Osteocyte (in vitro differentiated cells): ENCODE results near the gene ANGPT4. TPM values are rescaled to one million over a fixed set of nuclear protein-coding genes. Genes with fewer than 3 reads are reported as not detected.
A peak's percentile ranks its signal among the peaks of the same experiment; 100 is the strongest.

Experiments used
- DNase-seq: peaks from one replicate; pipeline ENCODE4 v3.0.0; 2021; ENCODE audit warnings: mixed read lengths; ENCODE audit not compliant: unreplicated experiment; ENCODE audit errors: extremely low spot score
- H3K27ac Mint-ChIP-seq: one replicate; pipeline ENCODE4 v1.8.0; 2021; ENCODE audit warnings: mild to moderate bottlenecking, mixed read lengths; ENCODE audit not compliant: unreplicated experiment
- H3K27me3 Mint-ChIP-seq: one replicate; pipeline ENCODE4 v1.8.0; 2021; ENCODE audit warnings: mixed read lengths; ENCODE audit not compliant: unreplicated experiment
- H3K36me3 Mint-ChIP-seq: one replicate; pipeline ENCODE4 v1.8.0; 2021; ENCODE audit warnings: mixed read lengths; ENCODE audit not compliant: unreplicated experiment
- H3K4me1 Mint-ChIP-seq: one replicate; pipeline ENCODE4 v1.8.0; 2021; ENCODE audit warnings: mixed read lengths; ENCODE audit not compliant: unreplicated experiment
- H3K4me3 Mint-ChIP-seq: one replicate; pipeline ENCODE4 v1.8.0; 2021; ENCODE audit warnings: mild to moderate bottlenecking, moderate library complexity, mixed read lengths; ENCODE audit not compliant: unreplicated experiment
- H3K9me3 Mint-ChIP-seq: one replicate; pipeline ENCODE4 v1.8.0; 2021; ENCODE audit warnings: mixed read lengths; ENCODE audit not compliant: unreplicated experiment
- CTCF ChIP-seq: fragments of 200-600 bp; sonication (generic); IDR thresholded peaks from 2 replicates; pipeline ENCODE4 v1.5.0; 2021; ENCODE audit warnings: antibody characterized with exemption, mild to moderate bottlenecking, moderate library complexity
- total RNA-seq: library from RNA; stranded (reverse); gene quantifications from 2 replicates; pipeline ENCODE4 v1.2.1, GENCODE V29; 2021

The ANGPT4 gene
- total RNA-seq, 1 donor from 2014 or later: not detected

GRCh38 chr20:846894-847278 lies 69.2 kb downstream of the ANGPT4 start:
- H3K27me3 Mint-ChIP-seq: no peaks in the 10 kb centered on the region
- H3K4me1 Mint-ChIP-seq: peaks cover 4% of the 10 kb centered on the region
- no peak overlapping the region for H3K4me3 Mint-ChIP-seq
- H3K9me3 Mint-ChIP-seq: no peaks in the 10 kb centered on the region
- H3K36me3 Mint-ChIP-seq: no peaks in the 10 kb centered on the region
- no peak overlapping the region for H3K27ac Mint-ChIP-seq
- no peak for TF ChIP-seq CTCF
- DNase-seq: no peak

GRCh38 chr20:845941-846893 lies 69.9 kb downstream of the ANGPT4 start:
- H3K4me1 Mint-ChIP-seq: peaks cover 6% of the 10 kb centered on the region
- H3K9me3 Mint-ChIP-seq: no peaks in the 10 kb centered on the region
- no peak for DNase-seq
- no peak for TF ChIP-seq CTCF
- H3K4me3 Mint-ChIP-seq: peak overlapping the region; percentile 32
- no peaks in the 10 kb centered on the region for H3K36me3 Mint-ChIP-seq
- no peak overlapping the region for H3K27ac Mint-ChIP-seq
- no peaks in the 10 kb centered on the region for H3K27me3 Mint-ChIP-seq

GRCh38 chr20:845226-845868 lies 70.8 kb downstream of the ANGPT4 start:
- Mint-ChIP-seq H3K36me3 (no peaks in the 10 kb centered on the region), H3K4me1 (peaks cover 9% of the 10 kb centered on the region), H3K9me3 (no peaks in the 10 kb centered on the region), H3K27me3 (no peaks in the 10 kb centered on the region), H3K27ac (no peak overlapping the region), H3K4me3 (peak overlapping the region; percentile 32)
- no peak for TF ChIP-seq CTCF
- no peak for DNase-seq

- Mint-ChIP-seq H3K9me3 (no peaks in the 10 kb centered on the region), H3K27me3 (no peaks in the 10 kb centered on the region)
These were observed 71.5 kb downstream of the ANGPT4 start for GRCh38 chr20:844473-845225.

More at GRCh38 chr20:844473-845225, 71.5 kb downstream of the ANGPT4 start:
- no peak for TF ChIP-seq CTCF
- peak overlapping the region; percentile 81 for H3K4me3 Mint-ChIP-seq
- peaks cover 9% of the 10 kb centered on the region for H3K4me1 Mint-ChIP-seq
- DNase-seq: peak; percentile 90
- no peak overlapping the region for H3K27ac Mint-ChIP-seq
- H3K36me3 Mint-ChIP-seq: no peaks in the 10 kb centered on the region
